PC-9 (cell line): ENCODE results near the gene CCDC191. TPM values are rescaled to one million over a fixed set of nuclear protein-coding genes. Genes with fewer than 3 reads are reported as not detected.

ENCODE experiments used
- BruUV-seq: library from RNA; stranded (reverse); fragments of 400-500 nt; replicated peaks from 2 replicates; lab custom pipeline; 2021; lab: Mats Ljungman, UMichigan
- CTCF ChIA-PET: fragments of 300-600 bp; sonication (Branson Sonifier 250); formaldehyde crosslinking; loops from one replicate; lab custom pipeline; 2022; ENCODE audit warnings: antibody characterized with exemption; lab: Charles Lee
- POLR2A ChIA-PET: fragments of 300-600 bp; sonication (Branson Sonifier 250); formaldehyde crosslinking; loops from one replicate; lab custom pipeline; 2022; ENCODE audit warnings: antibody characterized with exemption; ENCODE audit not compliant: unreplicated experiment; lab: Charles Lee
- DNase-seq, 2 experiments: peaks; one replicate each; pipeline versions ENCODE4 v3.0.0 to v3.0.0-alpha.2; 2015 to 2022; ENCODE audit warnings: mixed read lengths in 1 of 2
- H2AFZ ChIP-seq: fragments of 200-600 bp; sonication (generic); 2 replicates; pipeline ENCODE4 v1.8.1; 2017; ENCODE audit warnings: antibody characterized with exemption
- H3F3A ChIP-seq: fragments of 200-600 bp; sonication (generic); 2 replicates; pipeline ENCODE4 v1.8.1; 2017; ENCODE audit warnings: antibody characterized with exemption, mild to moderate bottlenecking, low read depth; ENCODE audit not compliant: insufficient read depth
- H3K27ac ChIP-seq: fragments of 200-600 bp; sonication (generic); 2 replicates; pipeline ENCODE4 v1.6.1; 2016; ENCODE audit warnings: mixed run types
- H3K27me3 ChIP-seq: fragments of 200-600 bp; sonication (generic); 2 replicates; pipeline ENCODE4 v1.6.1; 2016; ENCODE audit warnings: low read depth, mixed run types; ENCODE audit not compliant: insufficient read depth
- H3K36me3 ChIP-seq: fragments of 200-600 bp; sonication (generic); 2 replicates; pipeline ENCODE4 v1.6.1; 2016; ENCODE audit warnings: low read depth, mixed run types
- H3K4me1 ChIP-seq: fragments of 200-600 bp; sonication (generic); replicated peaks from 2 replicates; pipeline ENCODE4 v1.6.1; 2016; ENCODE audit warnings: mixed run types; ENCODE audit not compliant: insufficient read depth
- H3K4me2 ChIP-seq: fragments of 200-600 bp; sonication (generic); 2 replicates; pipeline ENCODE4 v1.6.1; 2017; ENCODE audit warnings: mixed run types
- H3K4me3 ChIP-seq: fragments of 200-600 bp; sonication (generic); 2 replicates; pipeline ENCODE4 v1.6.1; 2016; ENCODE audit warnings: mixed run types
- H3K79me2 ChIP-seq: fragments of 200-600 bp; sonication (generic); 2 replicates; pipeline ENCODE4 v1.6.1; 2017; ENCODE audit warnings: low read depth, mixed run types
- H3K9me2 ChIP-seq: fragments of 200-600 bp; sonication (generic); 2 replicates; pipeline ENCODE4 v1.8.1; 2017; ENCODE audit warnings: mild to moderate bottlenecking; ENCODE audit not compliant: insufficient read depth
- H3K9me3 ChIP-seq: fragments of 200-600 bp; sonication (generic); 2 replicates; pipeline ENCODE4 v1.8.1; 2016; ENCODE audit warnings: low read depth; ENCODE audit not compliant: insufficient read depth
- H4K20me1 ChIP-seq: fragments of 200-600 bp; sonication (generic); 2 replicates; pipeline ENCODE4 v1.8.1; 2017; ENCODE audit not compliant: insufficient read depth
- EZH2 ChIP-seq: fragments of 200-600 bp; sonication (generic); IDR thresholded peaks from 2 replicates; pipeline ENCODE4 v1.8.0; 2017; ENCODE audit warnings: antibody characterized with exemption, low read depth
- intact Hi-C: fragments of 100-400 bp; cut with micrococcal nuclease; formaldehyde crosslinking; loops from one replicate; pipeline ENCODE4 v1.10.0; 2022; ENCODE audit not compliant: unreplicated experiment
- total RNA-seq: library from RNA; stranded (reverse); gene quantifications from 2 replicates; pipeline ENCODE4 v1.2.3, GENCODE V29; 2021
- TF ChIP-seq, protein P1 (sequence below): fragments of 200-600 bp; sonication (generic); conservative IDR thresholded peaks from 2 replicates; pipeline ENCODE4 v1.6.1; 2017; ENCODE audit warnings: mixed run types, antibody characterized with exemption, mild to moderate bottlenecking, moderate library complexity

Gene CCDC191
- total RNA-seq, 1 experiment from 2014 or later: 11.0 TPM

DNA sequence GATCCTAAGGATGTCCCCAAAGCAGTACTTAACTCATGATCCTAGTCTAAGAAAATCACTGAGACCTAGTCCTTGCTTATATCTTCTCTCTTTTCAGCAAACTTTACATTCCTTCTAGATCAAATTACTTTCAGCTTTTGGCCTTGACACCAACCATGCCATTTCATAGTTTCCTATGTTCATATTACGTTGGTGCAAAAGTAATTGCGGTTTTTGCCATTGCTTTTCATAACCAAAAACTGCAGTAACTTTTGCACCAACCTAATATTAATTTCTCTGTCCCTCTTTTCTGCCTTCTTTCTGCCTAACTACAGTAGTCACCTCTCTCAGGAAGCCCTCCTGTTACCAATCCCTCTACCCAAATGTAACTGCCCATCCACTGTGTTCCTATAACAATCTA lies 36.8 kb downstream of the CCDC191 start:
- Histone ChIP-seq H3K4me3 (no peak overlapping the region), H3K4me2 (no peak overlapping the region), H3K4me1 (no peaks in the 10 kb centered on the region), H3K36me3 (no peaks in the 10 kb centered on the region), H3K27ac (no peak overlapping the region), H3K27me3 (no peaks in the 10 kb centered on the region), H2AFZ (no peak overlapping the region), H3K9me2 (no peaks in the 10 kb centered on the region), H3F3A (no peaks in the 10 kb centered on the region), H3K9me3 (no peaks in the 10 kb centered on the region), H4K20me1 (no peaks in the 10 kb centered on the region), H3K79me2 (no peaks in the 10 kb centered on the region)
- ChIA-PET CTCF (no interaction called here), POLR2A (no interaction called here)
- intact Hi-C loops: no loop called here
- BruUV-seq: no TSS peak
- no peak for TF ChIP-seq EZH2
- TF ChIP-seq, protein P1, sequence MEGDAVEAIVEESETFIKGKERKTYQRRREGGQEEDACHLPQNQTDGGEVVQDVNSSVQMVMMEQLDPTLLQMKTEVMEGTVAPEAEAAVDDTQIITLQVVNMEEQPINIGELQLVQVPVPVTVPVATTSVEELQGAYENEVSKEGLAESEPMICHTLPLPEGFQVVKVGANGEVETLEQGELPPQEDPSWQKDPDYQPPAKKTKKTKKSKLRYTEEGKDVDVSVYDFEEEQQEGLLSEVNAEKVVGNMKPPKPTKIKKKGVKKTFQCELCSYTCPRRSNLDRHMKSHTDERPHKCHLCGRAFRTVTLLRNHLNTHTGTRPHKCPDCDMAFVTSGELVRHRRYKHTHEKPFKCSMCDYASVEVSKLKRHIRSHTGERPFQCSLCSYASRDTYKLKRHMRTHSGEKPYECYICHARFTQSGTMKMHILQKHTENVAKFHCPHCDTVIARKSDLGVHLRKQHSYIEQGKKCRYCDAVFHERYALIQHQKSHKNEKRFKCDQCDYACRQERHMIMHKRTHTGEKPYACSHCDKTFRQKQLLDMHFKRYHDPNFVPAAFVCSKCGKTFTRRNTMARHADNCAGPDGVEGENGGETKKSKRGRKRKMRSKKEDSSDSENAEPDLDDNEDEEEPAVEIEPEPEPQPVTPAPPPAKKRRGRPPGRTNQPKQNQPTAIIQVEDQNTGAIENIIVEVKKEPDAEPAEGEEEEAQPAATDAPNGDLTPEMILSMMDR: no peak
- DNase-seq: no peak

DNA sequence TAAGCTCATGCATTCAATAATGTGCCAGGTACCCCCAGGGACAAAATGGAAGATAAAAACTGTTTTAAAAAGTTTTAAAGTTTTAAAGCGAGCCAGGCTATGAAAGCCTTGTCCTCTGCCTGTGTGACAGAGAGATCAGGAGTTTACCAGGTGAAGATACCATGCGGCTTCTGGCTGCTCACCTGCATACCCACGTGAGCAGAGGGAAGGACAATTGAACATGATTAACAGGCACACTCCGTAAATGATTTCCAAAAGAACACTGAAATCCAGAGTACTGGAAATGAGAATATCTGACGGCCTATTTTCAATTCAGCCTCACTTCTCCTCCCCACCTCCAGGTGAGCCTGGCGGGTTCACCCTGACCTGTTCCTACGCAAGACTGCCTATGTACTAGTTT lies 42.1 kb downstream of the CCDC191 start:
- intact Hi-C loops: no loop called here

DNA sequence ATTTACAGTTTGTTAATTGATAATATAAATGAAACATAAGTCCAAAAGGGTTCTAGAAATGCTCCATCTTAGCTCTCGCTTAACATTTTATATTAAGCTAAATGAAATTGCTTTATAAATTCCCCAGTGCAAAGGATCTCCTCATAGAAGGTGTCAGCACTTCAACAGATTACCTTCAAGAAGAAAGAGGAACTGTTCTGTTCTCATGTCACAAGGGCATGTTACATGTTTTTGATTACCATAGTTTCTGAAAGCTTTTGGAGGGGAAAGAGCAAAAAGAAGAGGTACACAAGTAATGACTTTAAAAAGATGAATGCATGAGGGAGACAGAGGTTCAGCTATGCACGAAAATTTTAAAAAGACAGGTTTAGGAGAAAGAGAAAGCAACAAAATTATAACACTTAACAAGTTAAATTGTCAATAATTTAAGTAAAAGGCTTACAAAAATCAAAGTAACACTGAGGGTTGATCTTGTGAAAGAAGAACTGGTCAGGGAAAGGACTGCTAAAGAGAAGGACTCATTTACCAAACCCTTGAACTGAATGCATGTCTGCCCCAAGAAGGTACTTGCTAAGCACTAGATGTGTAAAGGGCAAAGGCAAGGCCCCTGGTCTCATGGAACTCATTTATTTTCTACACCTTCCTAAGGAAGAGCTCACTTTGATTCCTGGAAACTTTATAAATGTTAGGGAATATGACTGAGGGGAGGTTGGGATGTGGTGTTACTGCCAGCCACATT lies 45.1 kb downstream of the CCDC191 start:
- CTCF ChIA-PET: no interaction called here
- Histone ChIP-seq H4K20me1 (no peaks in the 10 kb centered on the region), H3K4me1 (no peaks in the 10 kb centered on the region), H3F3A (no peaks in the 10 kb centered on the region), H3K4me3 (no peak overlapping the region), H3K27me3 (no peaks in the 10 kb centered on the region), H3K36me3 (no peaks in the 10 kb centered on the region), H3K79me2 (no peaks in the 10 kb centered on the region), H3K9me3 (0 out of 2 replicates have a peak, but pooled peaks cover 4% of the 10 kb centered on the region), H3K4me2 (no peak overlapping the region), H3K9me2 (no peaks in the 10 kb centered on the region; the same call in 1 of the 2 replicates), H3K27ac (no peak overlapping the region), H2AFZ (no peak overlapping the region)
- TF ChIP-seq, protein P1: no peak
- TF ChIP-seq EZH2: no peak
- no peak for DNase-seq
- no TSS peak for BruUV-seq
- POLR2A ChIA-PET: interaction anchor here (0.6 kb wide), 1 partner anchor 236 kb away, joined by 5 read pairs; no protein-coding TSS in a partner anchor
- intact Hi-C loops: no loop called here

More for the DNA sequence above, 42.1 kb downstream of the CCDC191 start:
- Histone ChIP-seq H3K9me2 (no peaks in the 10 kb centered on the region; the same call in 1 of the 2 replicates), H3K9me3 (no peaks in the 10 kb centered on the region), H2AFZ (no peak overlapping the region), H3K79me2 (no peaks in the 10 kb centered on the region), H3K27ac (no peak overlapping the region), H3K36me3 (no peaks in the 10 kb centered on the region), H3K4me1 (no peaks in the 10 kb centered on the region), H3K27me3 (no peaks in the 10 kb centered on the region), H3K4me2 (no peak overlapping the region), H3K4me3 (no peak overlapping the region), H4K20me1 (no peaks in the 10 kb centered on the region), H3F3A (no peaks in the 10 kb centered on the region)
- no peak for DNase-seq
- no TSS peak for BruUV-seq
- no peak for TF ChIP-seq EZH2
- ChIA-PET CTCF (no interaction called here), POLR2A (interaction anchor here (0.6 kb wide), 1 partner anchor 296 kb away, joined by 8 read pairs; no protein-coding TSS in a partner anchor)
